A673 (cell line): Measurements from ENCODE around the gene MTHFD1. TPM values are rescaled to one million over a fixed set of nuclear protein-coding genes. Genes with fewer than 3 reads are reported as not detected.
A peak's percentile ranks its signal among the peaks of the same experiment; 100 is the strongest.

ENCODE experiments used
- BruUV-seq: library from RNA; stranded (reverse); fragments of 400-500 nt; replicated peaks from 2 replicates; lab custom pipeline; 2021; lab: Mats Ljungman, UMichigan
- CTCF ChIA-PET: fragments of 300-600 bp; sonication (Branson Sonifier 250); formaldehyde crosslinking; loops from one replicate; lab custom pipeline; 2022; ENCODE audit warnings: antibody characterized with exemption; lab: Charles Lee
- POLR2A ChIA-PET: fragments of 300-600 bp; sonication (Branson Sonifier 250); formaldehyde crosslinking; loops from one replicate; lab custom pipeline; 2022; ENCODE audit warnings: antibody characterized with exemption; ENCODE audit not compliant: low non-redundant PET; lab: Charles Lee
- DNase-seq: peaks from one replicate; pipeline ENCODE4 v3.0.0-alpha.2; 2015; ENCODE audit warnings: low spot score
- H3K27ac ChIP-seq: fragments of 200-600 bp; sonication (generic); 2 replicates; pipeline ENCODE4 v1.5.1; 2016; ENCODE audit warnings: mixed run types, low read depth, mild to moderate bottlenecking, mixed read lengths, antibody characterized with exemption, low read length; ENCODE audit not compliant: poor library complexity, severe bottlenecking
- H3K27me3 ChIP-seq: fragments of 200-600 bp; sonication (generic); replicated peaks from 2 replicates; pipeline ENCODE4 v1.6.1; 2017; ENCODE audit warnings: mixed run types, low read depth, mild to moderate bottlenecking, mixed read lengths, antibody characterized with exemption, low read length; ENCODE audit not compliant: insufficient read depth, poor library complexity
- H3K36me3 ChIP-seq: fragments of 200-600 bp; sonication (generic); 2 replicates; pipeline ENCODE4 v1.6.1; 2016; ENCODE audit warnings: mixed run types, mild to moderate bottlenecking, mixed read lengths, antibody characterized with exemption, low read length; ENCODE audit not compliant: insufficient read depth, poor library complexity, severe bottlenecking
- H3K4me1 ChIP-seq: fragments of 200-600 bp; sonication (generic); 2 replicates; pipeline ENCODE4 v1.6.1; 2017; ENCODE audit warnings: mixed run types, mild to moderate bottlenecking, mixed read lengths, antibody characterized with exemption, low read length; ENCODE audit not compliant: insufficient read depth, poor library complexity, severe bottlenecking
- H3K4me3 ChIP-seq: fragments of 200-600 bp; sonication (generic); 2 replicates; pipeline ENCODE4 v1.5.1; 2016; ENCODE audit warnings: low read depth, mixed run types, mild to moderate bottlenecking, mixed read lengths, low read length; ENCODE audit not compliant: poor library complexity, severe bottlenecking
- H3K9me3 ChIP-seq: fragments of 200-600 bp; sonication (generic); 2 replicates; pipeline ENCODE4 v1.6.1; 2016; ENCODE audit warnings: mixed run types, low read depth, mild to moderate bottlenecking, mixed read lengths, antibody characterized with exemption, low read length; ENCODE audit not compliant: poor library complexity, severe bottlenecking
- EZH2 ChIP-seq: fragments of 200-600 bp; sonication (generic); IDR thresholded peaks from 2 replicates; pipeline ENCODE4 v1.6.1; 2017; ENCODE audit warnings: borderline replicate concordance, low read depth, mild to moderate bottlenecking, mixed read lengths, antibody characterized with exemption, low read length; ENCODE audit not compliant: poor library complexity, severe bottlenecking
- intact Hi-C: fragments of 100-400 bp; cut with micrococcal nuclease; formaldehyde crosslinking; loops from one replicate; pipeline ENCODE4 v1.10.0; 2022; ENCODE audit not compliant: unreplicated experiment
- total RNA-seq: library from RNA; stranded (reverse); gene quantifications from 2 replicates; pipeline ENCODE4 v1.2.3, GENCODE V29; 2021
- TF ChIP-seq, protein P1 (sequence below): fragments of 300-800, 200-600 bp; sonication (generic); conservative IDR thresholded peaks from 2 replicates; pipeline ENCODE4 v1.5.1; 2017; ENCODE audit warnings: low read depth, mild to moderate bottlenecking, antibody characterized with exemption, low read length, moderate library complexity, mixed read lengths

MTHFD1 gene
- total RNA-seq, 1 experiment from 2014 or later: 293 TPM

DNA sequence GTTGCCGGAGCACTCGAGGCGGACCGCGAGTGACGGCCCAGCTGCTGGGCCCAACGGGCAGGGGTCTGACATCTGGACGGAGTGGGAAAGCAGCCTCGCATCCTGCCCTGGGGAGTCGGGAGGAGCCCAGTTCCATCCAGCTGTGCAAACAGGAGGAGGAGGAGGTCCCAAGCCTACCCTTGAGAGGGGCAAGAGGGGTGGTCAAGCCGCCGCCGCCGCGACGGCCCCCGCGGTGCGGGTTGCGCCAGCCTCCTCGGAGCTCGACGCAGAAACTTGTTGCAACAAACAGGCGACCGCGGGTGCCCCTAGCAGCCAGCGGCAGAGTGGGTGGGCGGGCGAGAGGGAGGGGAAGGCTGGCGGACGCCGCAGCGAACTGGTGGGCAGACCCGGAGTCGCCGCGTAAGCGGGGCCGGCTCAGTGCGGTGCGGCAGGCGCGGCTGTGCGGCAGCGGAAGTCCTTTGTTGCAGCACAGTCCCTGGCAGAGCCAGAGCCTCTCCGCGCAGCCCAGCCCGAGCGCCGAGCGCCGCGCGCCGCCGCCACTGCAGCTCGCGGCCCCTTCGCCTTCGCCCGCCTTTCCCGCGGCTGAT is 116.2 kb downstream of the MTHFD1 start, which contains the start of gene ZBTB1:
Gene ZBTB1, plus strand, starts transcription at position 461 of the 587 bp plus-strand sequence. CDS start 16,735 bp downstream, outside the sequence.
- TF ChIP-seq EZH2: no peak
- TF ChIP-seq, protein P1, sequence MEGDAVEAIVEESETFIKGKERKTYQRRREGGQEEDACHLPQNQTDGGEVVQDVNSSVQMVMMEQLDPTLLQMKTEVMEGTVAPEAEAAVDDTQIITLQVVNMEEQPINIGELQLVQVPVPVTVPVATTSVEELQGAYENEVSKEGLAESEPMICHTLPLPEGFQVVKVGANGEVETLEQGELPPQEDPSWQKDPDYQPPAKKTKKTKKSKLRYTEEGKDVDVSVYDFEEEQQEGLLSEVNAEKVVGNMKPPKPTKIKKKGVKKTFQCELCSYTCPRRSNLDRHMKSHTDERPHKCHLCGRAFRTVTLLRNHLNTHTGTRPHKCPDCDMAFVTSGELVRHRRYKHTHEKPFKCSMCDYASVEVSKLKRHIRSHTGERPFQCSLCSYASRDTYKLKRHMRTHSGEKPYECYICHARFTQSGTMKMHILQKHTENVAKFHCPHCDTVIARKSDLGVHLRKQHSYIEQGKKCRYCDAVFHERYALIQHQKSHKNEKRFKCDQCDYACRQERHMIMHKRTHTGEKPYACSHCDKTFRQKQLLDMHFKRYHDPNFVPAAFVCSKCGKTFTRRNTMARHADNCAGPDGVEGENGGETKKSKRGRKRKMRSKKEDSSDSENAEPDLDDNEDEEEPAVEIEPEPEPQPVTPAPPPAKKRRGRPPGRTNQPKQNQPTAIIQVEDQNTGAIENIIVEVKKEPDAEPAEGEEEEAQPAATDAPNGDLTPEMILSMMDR: no peak
- intact Hi-C loops: no loop called here
- no TSS peak for BruUV-seq
- ChIA-PET POLR2A (interaction anchor here (0.7 kb wide), 1 partner anchor 134 kb away, joined by 3 read pairs; no protein-coding TSS in a partner anchor), CTCF (interaction anchor here (0.7 kb wide), 1 partner anchor 24 kb away, joined by 4 read pairs; no protein-coding TSS in a partner anchor)
- Histone ChIP-seq H3K9me3 (no peaks in the 10 kb centered on the region), H3K27ac (peak within 1 kb of the TSS; percentile 100), H3K4me3 (peak within 1 kb of the TSS; percentile 87), H3K36me3 (no peaks in the 10 kb centered on the region), H3K27me3 (no peaks in the 10 kb centered on the region), H3K4me1 (peaks cover 31% of the 10 kb centered on the region)
- peak; percentile 93 for DNase-seq

DNA sequence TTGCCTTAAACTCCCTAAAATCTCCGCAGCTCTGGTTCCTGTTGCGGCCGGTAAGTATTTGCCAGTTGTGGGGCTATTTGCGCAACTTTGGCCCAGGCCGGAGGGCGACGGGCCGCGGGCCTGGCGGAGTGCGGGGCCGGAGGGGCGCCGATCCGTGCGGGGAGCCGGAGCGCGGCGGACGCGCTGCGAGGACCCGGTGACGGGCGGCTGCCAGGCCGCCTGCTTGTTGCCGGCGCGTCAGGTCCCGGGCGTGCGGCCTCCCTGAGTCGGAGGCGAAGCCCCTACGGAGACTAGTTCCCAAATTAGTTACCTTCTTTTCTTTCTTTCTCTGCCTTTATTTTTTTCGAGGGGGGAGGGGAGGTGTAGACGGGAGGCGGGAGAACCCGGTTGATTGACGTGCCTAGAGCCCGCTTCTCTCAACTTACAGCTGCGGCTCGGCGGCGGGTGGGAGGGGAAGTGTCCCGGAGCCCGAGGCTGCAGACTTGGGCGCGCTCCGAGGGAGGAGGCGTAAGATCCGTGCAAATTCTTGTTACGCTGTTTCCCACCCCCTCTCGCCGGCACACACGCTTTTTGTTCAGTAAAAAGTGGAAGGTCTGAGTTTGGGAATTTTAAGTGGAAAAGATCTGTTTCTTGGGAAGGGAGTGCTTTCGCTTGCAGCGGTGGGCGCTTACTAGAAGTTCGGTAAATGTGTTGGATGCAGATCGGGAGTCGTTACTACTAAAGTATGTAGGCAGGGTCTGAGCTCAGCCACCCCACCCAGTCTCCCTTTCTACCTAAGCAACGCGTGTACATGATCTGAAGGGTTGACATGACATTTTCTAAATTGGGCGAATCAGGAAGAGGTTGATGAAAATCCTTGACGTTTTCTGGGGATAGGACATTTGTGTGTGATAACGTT is 117.0 kb downstream of the MTHFD1 start:
- Histone ChIP-seq H3K27ac (peak overlapping the region; percentile 100), H3K9me3 (no peaks in the 10 kb centered on the region), H3K4me1 (peaks cover 36% of the 10 kb centered on the region), H3K4me3 (peak overlapping the region; percentile 87), H3K36me3 (no peaks in the 10 kb centered on the region), H3K27me3 (no peaks in the 10 kb centered on the region)
- no peak for TF ChIP-seq EZH2
- TF ChIP-seq, protein P1: no peak
- BruUV-seq: TSS peak; percentile 53
- POLR2A ChIA-PET: interaction anchor here (0.6 kb wide), 1 partner anchor 37 kb away, joined by 3 read pairs; no protein-coding TSS in a partner anchor
- DNase-seq: peak; percentile 94
- CTCF ChIA-PET: no interaction called here
- intact Hi-C loops: loop anchor here (1.0 kb wide), 1 partner anchor 35 kb away; the partner anchor contains the start of gene HSPA2

DNA sequence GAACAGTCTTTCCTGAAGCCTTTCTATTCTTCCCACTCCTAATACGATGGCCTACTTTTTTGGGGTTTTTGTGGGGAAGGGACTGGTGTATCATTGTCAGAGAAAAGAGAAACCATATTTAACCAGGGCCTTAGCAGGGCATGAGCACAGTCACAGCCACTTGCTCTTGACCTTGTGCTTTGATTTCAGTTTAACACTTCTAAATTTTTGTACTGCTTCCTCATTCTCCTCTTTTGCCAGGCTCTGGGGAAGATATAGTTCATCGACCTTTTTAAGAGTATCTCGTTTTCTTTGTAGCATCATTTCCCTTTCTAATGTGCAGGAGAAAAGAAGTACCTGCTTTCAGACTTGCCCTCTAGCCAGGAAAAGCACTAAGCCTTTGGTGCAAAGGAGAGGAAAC is 118.6 kb downstream of the MTHFD1 start:
- no peaks in the 10 kb centered on the region for H3K27me3 ChIP-seq
- intact Hi-C loops: no loop called here
- BruUV-seq: no TSS peak
- ChIA-PET POLR2A (interaction anchor here (0.6 kb wide), 1 partner anchor 109 kb away, joined by 3 read pairs; no protein-coding TSS in a partner anchor), CTCF (no interaction called here)
- peaks cover 43% of the 10 kb centered on the region for H3K4me1 ChIP-seq
- DNase-seq: no peak
- no peaks in the 10 kb centered on the region for H3K36me3 ChIP-seq
- H3K4me3 ChIP-seq: peak overlapping the region; percentile 13
- TF ChIP-seq EZH2: no peak
- TF ChIP-seq, protein P1: no peak
- no peak overlapping the region for H3K27ac ChIP-seq
- no peaks in the 10 kb centered on the region for H3K9me3 ChIP-seq
